Dedifferentiated amniotic fluid mesenchymal stem cell (primary cell): Measurements from ENCODE around the gene RIT1.

Experiments
- DNase-seq: peaks from one replicate; pipeline ENCODE4 v3.0.0-alpha.2; 2016; ENCODE audit errors: extremely low spot score

The RIT1 gene

GRCh38 chr1:155856975-155857930 is 53.9 kb downstream of the RIT1 start, which contains the start of gene GON4L:
GON4L (minus strand) TSS chr1:155857214; CDS start chr1:155853780, 3,434 bp downstream.
- DNase-seq = peak; percentile 93

- DNase-seq = no peak
Measured at GRCh38 chr1:155856257-155856974, 54.7 kb downstream of the RIT1 start.

GRCh38 chr1:155850345-155850744 is 60.8 kb downstream of the RIT1 start:
- DNase-seq = no peak

GRCh38 chr1:155847823-155848529 is 63.2 kb downstream of the RIT1 start:
- DNase-seq = no peak
